T-helper 2 cell treated with Interferon-gamma antibody and Interleukin-4, amounts not matched to agents 100 ng/mL and 5 ng/mL, for 36 hours (primary cell): ENCODE data around the gene SCARF2. TPM values are rescaled to one million over a fixed set of nuclear protein-coding genes. Genes with fewer than 3 reads are reported as not detected.
"Not testable (repeated sequence)": the region's sequence is repeated elsewhere in the genome, so short reads cannot be mapped to it uniquely, and the experiment has no call there.

Experiments
- intact Hi-C: fragments of 100-400 bp; cut with micrococcal nuclease; formaldehyde crosslinking; loops from one replicate; pipeline ENCODE4 v1.15.1; 2023
- total RNA-seq: library from RNA; stranded (reverse); gene quantifications from 2 replicates; pipeline ENCODE4 v1.2.3, GENCODE V29; 2022

Gene SCARF2
- total RNA-seq, 1 donor from 2014 or later = 1.1 TPM

DNA sequence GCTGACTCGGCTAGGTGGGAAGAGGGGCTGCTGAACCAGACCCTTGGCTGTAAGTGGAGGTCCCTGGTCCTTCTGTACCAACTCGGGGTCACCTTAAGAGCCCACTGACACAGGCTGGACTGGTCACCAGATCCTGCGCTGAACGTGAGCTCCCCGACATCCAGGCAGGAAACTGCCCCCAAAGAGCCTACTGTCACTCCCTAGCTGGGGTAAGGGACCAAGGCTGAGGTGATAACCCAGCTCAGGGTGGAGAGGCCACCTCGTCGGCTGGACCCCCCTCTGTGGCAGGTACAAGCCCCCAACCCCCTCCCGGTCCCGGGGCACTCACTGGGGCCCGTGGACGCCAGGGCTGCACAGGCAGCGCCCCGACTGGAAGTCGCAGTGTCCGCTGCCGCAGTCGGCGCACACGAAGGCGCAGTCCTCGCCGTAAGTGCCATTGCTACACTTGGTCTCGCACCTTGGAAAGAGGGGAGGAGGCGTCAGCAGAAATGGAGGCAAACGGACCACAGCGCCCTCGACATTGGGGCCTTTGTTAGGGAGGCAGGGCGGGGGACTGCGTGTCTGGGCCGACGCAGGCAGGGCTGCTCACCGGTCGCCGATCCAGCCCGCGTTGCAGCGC lies 7.4 kb downstream of the SCARF2 start:
- intact Hi-C loops = loop anchor here (10.0 kb wide), 1 partner anchor 275 kb away; the partner anchor contains the start of gene CCDC188

DNA sequence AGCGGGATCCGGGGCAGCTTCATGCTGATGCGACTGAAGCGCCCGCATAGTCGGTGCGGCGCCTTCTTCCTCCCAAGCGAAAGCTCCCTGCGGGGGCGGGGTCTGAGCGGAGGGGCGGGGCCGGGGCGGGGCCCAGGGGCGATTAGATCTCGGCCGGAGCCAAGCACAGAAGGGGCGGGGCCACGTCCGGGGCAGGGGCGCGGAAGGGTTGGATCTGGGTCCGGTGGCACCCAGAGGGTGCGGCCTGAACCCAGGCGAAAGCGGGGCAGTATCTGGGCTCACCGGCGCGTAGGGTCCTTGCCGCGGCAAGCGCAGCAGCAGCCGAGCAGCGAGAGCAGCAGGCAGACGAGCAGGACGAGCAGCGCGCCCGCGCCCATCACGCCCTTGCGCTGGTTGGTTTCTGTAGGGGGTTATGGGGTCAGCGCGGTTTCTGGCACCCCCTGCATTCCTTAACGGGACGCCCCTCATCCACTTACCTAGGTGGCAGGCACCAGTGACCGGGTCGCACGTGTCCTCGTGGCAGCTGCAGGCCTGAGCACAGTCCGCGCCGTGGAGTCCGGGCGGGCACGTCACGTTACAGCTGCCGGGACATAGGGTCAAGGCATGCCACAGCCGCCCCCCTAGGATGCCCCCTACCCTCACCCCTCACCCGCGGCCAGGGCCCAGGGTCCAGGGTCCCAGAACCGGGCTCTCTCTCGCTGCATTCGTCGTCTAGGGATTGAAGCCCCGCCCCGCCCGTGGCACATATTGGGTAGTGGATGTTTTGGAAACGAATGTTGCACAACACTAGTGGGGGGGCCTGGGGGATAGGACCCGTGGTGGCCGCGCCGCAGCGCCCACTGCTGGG lies 8.1 kb downstream of the SCARF2 start:
- intact Hi-C loops = loop anchor here (1.0 to 10.0 kb wide), 3 partner anchors 35 to 275 kb away; partner anchors contain the start of genes CCDC188 and ZNF74

DNA sequence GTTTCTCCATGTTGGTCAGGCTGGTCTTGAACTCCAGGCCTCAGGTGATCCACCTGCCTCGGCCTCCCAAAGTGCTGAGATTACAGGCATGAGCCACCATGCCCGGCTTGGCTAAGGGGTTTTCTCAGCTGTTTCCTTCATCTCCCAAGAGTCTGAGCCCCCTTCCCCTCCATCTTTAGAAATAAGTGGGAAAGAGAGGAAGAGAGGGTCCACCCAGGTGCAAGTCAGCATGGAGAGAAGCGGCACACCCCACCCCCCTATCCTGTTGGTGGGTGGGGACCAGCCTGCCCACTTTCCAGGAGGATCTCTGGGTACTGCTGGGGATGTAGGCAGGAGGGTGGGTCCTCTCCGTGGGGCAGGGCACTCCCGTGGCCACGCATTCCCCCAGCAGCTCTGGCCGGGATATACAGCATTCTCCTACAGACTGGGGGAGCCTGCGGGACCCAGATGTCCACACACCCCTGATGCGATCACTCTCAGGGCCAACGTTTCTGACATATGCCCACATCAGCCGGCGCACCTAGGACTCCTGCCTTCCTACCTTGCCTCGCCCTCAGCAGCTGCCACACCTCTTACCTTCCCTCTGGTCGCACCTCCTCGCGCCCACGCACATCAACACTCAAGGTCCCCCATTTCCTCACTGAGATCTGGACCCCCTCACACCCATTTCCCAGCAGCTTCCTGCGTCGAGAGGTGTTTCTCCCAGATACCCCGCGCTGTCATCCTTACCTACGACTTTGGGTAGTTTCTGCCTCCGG lies 8.9 kb downstream of the SCARF2 start:
- intact Hi-C loops = loop anchor here (1.0 to 2.0 kb wide), 2 partner anchors 34 to 68 kb away; partner anchors contain the start of gene ZNF74

GRCh38 chr22:20427945-20428417 lies 9.6 kb downstream of the SCARF2 start:
- intact Hi-C loops = loop anchor here (2.0 kb wide), 1 partner anchor 33 kb away; the partner anchor contains the start of gene ZNF74

DNA sequence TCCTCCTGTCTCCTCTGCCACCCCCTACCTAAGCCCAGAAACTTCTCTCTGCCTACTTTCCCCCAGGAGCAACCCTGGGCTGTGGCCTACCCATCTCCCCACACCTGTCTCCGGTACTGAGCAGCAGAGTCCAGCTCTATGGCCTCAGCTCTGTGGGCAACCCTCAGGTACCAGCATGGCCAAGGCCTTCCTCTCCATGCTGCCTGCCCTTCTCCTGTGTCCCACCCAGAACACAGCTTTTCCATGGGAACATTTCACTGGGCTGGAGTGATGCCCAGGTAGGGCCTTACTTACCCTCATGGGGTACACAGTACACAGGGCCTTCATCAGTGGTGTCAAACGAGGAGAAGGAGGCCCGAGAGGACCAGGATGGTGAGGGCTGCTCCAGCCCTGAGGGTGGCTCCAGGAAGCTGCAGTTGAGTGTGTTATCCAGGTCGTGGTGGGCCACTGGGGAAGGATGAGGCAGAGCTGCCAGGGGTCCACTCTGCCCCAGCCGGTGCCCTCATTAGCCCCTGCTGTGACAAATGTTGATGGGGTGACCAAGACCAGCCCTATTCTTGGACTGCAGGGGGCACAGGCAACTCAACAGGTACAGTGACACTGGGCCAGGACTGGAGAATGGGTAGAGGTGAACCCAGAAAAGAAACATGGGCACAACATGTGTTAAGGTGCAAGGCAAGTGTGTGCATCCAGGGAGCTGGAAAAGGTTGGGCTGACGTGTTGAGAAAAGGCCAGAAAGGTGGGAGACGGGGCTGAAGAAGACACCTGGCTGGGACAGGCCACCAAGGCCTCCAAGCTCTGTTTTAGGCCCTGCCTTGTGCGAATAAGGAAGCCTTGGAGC lies 10.3 kb downstream of the SCARF2 start:
- intact Hi-C loops = no loop called here

GRCh38 chr22:20426259-20426615 lies 11.4 kb downstream of the SCARF2 start:
- intact Hi-C loops = no loop called here

- intact Hi-C loops = no loop called here
These were observed 11.9 kb downstream of the SCARF2 start for GRCh38 chr22:20425566-20426258.

DNA sequence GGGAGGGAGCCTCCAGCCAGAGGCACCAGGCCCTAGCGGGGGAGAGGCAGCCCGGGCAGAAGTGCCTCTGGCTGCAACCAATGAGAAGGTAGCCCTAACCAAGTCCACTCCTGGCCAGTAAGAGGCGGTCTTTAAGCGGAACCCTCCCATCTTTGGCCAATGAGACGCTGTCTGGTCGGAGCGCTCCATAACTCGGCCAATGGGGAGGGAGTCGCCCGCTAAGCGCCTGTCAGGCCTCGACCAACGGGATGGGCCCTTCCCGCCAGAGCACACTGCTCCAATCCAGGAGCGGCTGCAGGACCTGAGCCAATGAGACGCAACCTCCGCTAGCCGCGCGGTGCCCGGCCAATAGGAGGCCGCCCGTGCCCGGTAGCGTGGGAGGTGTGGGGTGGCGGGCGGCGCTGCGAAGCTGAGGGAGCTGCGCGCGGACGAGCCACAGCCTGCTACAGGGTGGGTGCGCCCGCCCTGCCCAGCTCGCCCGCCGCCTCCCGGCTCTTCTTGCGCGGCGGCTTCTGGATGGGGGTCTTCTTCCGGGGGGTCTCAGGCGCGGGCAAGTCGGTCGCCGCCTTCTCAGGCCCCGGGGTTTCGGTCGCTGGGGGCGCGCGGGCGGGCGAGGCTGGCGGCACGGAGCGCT lies 12.6 kb downstream of the SCARF2 start:
- intact Hi-C loops = no loop called here

DNA sequence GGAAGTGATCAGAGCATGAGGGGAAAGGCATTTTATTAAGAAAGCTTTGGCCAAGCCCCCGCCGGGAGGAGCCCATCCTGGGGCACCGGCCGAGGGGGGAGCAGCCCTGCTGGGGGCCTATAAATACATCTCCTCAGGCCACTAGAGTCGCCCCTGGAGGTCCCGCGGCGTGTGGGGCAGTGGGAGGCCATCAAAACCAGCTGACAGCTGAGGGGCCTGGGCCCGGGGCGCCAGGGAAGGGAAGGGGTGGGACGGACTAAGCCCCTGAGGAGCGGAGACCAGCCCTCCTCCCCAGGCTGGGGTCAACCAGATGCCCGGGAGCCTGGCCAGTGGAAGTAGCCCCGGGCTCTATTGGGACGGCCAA lies 13.1 kb downstream of the SCARF2 start:
- intact Hi-C loops = no loop called here

GRCh38 chr22:20423906-20424551 lies 13.6 kb downstream of the SCARF2 start:
- intact Hi-C loops = no loop called here

DNA sequence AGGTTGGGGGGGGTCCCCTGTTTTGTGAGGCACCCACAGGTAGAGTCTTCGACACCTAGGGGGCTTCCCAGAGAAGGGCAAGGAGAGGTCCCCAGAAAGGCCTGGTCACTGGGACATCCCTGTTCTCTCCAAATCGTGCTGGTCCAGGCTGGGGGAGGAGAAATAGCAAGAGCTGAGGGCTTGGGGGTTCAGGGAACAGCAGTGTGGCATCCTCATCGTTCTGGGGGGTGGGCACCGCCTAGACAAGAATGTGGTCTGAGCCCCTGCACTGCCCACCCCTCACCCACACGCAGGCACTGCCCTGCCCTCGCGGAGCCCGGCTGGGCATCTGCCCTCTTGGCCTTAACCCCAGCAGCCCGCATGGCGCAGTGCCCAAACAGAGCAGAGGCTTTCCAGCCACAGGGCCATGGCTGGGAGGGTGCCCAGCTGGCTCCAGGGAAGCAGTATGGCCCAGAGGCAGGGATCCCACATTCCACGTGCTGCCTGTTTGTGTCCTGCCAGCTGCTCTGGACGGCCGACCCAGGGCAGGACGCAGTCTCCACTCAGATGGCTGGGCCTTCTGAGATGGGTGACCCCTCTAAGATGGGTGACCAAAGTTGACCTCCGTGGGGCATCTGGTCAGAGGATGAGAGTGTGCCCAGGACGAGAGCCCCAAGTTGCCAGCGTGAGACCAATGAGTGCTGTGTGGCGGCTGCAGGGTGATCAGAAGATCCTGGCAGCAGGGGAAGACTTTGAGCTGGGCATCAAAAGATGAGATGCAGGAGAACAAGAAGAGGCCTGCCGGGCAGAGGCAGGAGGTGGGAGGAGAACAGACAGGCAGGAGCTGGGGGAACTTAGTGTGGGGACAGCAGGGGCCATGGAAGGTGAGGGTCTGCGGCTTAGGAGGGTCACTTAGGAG lies 14.4 kb downstream of the SCARF2 start:
- intact Hi-C loops = no loop called here

DNA sequence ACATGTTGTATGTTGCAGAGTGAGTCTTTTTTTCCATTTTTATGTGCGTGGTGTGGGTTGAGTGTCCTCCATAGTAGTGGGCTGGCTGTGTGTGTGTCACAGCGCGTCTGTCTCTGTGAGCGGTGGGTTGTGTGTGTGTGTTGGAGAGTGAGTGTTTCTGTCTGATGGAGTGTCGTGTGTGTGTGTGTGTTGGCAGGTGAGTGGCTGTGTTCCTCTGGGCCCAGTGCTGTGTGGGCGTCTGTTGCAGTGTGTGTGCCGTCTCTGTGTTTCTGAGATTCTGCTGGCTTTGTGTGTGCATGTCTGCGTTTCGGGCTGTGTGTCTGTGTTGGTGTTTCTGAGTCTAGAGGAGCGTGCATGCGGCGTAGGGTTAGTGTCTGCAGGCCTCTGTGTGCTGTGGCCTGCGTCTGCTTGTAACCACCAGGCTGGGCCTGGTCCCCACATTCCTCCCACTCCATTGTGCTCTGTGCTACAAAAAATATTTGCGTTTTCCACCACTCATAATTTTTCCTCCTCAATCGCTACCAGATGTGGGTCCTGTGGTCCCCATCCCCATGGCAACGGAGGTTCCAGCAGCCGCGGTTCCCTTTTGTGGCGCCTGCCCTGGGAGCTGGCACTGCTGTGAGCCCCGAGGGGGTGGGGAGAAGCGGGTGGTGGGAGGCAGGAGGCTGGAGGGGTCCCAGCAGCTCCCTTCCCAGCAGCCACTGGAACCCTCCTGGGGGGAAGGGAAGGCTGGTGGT lies 15.2 kb downstream of the SCARF2 start:
- intact Hi-C loops = no loop called here

DNA sequence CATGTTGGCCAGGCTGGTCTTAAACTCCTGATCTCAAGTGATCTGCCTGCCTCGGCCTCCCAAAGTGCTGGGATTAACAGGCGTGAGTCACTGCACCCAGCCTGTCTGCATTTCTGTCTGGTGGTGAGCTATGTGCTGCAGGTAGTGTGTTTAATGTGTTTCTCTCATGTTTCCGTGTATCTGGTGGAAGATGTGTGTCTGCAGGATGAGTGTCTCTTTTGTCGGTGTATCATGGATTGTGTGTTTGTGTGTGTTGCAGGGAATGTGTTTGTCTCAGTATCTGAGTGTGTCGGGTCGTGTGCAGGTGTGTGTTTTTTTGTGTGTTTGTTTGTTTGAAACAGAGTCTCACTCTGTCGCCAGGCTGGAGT lies 16.1 kb downstream of the SCARF2 start:
- intact Hi-C loops = no loop called here

DNA sequence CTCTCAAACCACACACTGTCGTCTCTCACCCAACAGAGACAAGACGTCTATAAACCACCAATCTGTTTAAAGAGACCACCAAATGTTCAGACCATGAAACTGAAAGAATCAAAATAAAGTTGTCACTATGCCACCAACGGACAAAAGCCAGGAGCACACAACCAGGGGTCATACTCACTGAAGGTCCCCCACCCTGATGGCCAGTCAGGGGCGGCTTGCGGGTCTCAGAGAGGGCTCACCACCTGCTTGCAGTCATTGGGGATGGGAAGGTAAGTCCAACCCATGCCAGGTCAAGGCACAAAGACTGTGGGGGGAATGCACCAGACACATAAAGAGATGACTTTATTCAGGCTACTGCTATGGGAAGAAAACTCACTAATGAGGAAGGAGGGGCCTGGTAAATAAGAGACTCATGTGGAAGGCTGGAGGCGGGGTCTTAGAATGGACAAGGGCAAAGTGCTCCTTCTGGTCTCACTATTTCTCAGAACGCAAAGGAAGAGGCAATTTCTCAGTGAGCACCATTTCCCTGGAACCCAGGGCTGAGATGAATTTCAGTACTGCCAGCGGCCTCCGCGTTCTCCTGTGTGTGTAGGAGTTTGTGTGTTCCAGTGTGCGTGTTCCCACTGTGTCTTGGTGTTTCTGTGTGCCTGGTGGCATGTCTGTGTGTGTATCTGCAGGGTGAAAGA lies 17.3 kb downstream of the SCARF2 start:
- intact Hi-C loops = no loop called here

DNA sequence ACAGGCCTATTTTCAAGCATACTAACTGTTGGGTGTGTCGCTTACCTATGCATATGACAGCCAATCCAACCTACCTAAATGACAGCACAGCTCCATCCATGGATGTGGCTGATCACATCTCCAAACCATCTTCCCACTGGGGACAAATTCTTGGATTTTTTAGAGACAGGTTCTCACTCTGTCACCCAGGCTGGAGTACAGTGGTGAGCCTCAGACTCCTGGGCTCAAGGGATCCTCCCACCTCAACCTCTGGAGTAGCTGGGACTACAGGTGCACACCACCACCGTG lies 18.0 kb downstream of the SCARF2 start:
- intact Hi-C loops = no loop called here

- intact Hi-C loops = loop anchor here (1.0 kb wide), 3 partner anchors 38 to 153 kb away; no protein-coding TSS in a partner anchor
These were observed 19.3 kb downstream of the SCARF2 start for GRCh38 chr22:20418211-20418788.

- intact Hi-C loops = not testable (repeated sequence)
These were observed 21.9 kb downstream of the SCARF2 start for GRCh38 chr22:20415699-20416098.
